GM12801 (cell line): Measurements from ENCODE around the gene MAEA.

Experiments
- TF ChIP-seq, protein P1 (sequence below): IDR thresholded peaks from one replicate; pipeline ENCODE4 v1.5.1; 2011; ENCODE audit warnings: control low read depth; ENCODE audit not compliant: insufficient read length; ENCODE audit errors: extremely low read depth

MAEA gene

DNA sequence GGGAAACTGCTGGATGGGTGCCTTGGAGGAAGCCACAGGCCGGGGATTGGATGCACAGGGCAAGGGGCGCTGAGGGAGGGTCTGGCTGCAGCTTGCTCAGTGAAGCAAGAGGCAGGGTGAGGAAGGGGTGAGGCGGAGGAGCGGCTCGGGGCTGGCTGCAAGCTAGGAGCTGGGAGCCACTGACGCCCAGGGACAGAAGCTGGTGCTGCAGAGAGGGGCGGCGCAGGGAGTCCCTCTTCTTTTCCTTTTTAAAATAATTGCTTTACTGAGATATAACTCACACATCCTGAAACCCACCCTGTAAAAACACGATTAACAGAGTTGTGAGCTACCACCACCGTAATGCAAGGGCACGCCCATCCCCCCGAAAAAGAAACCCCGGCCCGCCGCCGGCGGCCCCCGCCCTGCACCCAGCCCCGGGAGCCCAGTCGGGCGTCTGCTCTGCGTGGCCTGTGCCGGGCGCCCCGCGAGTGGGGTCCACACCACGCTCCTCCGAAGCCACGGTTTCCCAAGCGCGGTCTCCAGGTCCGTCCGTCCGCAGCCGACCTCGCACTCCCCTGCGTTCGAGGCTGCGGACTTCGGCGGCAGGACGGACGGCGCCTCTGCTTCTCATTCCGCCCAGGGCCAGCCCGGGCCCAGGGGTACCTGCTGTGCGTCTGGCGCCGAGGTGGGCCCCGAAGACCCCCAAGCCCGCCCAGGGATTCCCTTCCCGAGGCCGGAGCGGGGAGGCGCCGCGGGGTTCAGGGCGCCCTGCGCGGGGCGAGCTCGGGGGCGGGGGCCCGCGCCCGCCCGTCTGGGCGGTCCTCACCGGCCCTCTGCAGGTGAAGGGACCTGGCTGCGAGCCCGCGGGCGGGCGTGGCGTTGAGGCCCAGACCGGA is 56.5 kb downstream of the MAEA start:
- TF ChIP-seq, protein P1, sequence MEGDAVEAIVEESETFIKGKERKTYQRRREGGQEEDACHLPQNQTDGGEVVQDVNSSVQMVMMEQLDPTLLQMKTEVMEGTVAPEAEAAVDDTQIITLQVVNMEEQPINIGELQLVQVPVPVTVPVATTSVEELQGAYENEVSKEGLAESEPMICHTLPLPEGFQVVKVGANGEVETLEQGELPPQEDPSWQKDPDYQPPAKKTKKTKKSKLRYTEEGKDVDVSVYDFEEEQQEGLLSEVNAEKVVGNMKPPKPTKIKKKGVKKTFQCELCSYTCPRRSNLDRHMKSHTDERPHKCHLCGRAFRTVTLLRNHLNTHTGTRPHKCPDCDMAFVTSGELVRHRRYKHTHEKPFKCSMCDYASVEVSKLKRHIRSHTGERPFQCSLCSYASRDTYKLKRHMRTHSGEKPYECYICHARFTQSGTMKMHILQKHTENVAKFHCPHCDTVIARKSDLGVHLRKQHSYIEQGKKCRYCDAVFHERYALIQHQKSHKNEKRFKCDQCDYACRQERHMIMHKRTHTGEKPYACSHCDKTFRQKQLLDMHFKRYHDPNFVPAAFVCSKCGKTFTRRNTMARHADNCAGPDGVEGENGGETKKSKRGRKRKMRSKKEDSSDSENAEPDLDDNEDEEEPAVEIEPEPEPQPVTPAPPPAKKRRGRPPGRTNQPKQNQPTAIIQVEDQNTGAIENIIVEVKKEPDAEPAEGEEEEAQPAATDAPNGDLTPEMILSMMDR = no peak

GRCh38 chr4:1346781-1347409 is 57.2 kb downstream of the MAEA start, which contains the start of gene UVSSA:
Gene UVSSA, plus strand, starts transcription at chr4:1347208. Its CDS starts 884 bp downstream, at chr4:1348092.
- TF ChIP-seq, protein P1 = no peak

GRCh38 chr4:1347410-1347864 is 57.7 kb downstream of the MAEA start:
- TF ChIP-seq, protein P1 = no peak

DNA sequence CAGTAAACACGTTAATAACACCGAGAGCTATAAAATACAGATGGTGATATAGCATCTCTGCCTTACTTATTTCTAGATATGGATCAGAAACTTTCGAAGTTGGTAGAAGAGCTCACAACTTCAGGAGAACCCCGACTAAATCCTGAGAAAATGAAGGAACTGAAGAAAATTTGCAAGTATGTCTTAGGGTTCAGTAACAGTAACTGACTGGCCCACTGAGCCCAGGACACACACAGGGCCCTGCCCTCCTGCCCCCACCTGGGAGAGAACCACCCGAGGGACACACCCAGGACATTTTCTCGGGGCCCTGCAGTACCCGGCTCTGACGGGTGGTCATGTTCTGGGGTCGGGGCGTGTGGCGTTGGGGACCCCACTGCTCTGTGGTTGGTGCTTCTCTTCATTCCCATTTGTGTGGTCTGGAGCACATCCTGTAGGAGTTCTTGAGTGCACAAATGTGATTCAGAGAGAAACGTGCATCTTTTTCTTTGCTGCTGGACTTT is 58.4 kb downstream of the MAEA start:
- TF ChIP-seq, protein P1 = no peak

DNA sequence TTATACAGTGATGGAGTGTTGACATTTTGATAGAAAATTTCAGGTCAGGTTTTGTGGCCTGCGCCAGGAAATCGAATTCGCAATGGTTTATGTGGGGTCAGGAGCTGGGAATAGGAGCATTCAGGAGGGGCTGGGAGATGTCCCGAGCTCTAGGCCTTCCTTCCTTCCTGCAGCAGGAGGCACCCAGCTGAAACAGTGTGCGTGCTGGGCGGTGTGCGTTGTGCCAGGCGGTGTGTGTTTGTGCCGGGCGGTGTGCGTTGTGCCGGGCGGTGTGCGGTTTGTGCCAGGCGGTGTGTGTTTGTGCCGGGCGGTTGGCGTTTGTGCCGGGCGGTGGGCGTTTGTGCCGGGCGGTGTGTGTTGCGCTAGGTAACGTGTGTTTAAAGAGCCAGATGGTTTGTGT is 59.1 kb downstream of the MAEA start:
- TF ChIP-seq, protein P1 = no peak

- TF ChIP-seq, protein P1 = no peak
Observed at GRCh38 chr4:1349359-1350168, 59.9 kb downstream of the MAEA start.

- TF ChIP-seq, protein P1 = no peak
Observed at GRCh38 chr4:1350169-1350520, 60.5 kb downstream of the MAEA start.
